Vagina (tissue), 2 donors: ENCODE results near the gene ECT2. TPM values are rescaled to one million over a fixed set of nuclear protein-coding genes. Genes with fewer than 3 reads are reported as not detected.

Experiments
- DNase-seq, 2 donors: peaks; one replicate each; pipeline ENCODE4 v3.0.0-alpha.2; 2017; ENCODE audit errors: extremely low spot score in 2 of 2
- H3K27ac ChIP-seq: fragments of 200-600 bp; sonication (generic); one replicate; pipeline ENCODE4 v1.5.1; 2019
- H3K27me3 ChIP-seq: fragments of 200-600 bp; sonication (generic); one replicate; pipeline ENCODE4 v1.5.1; 2019
- H3K36me3 ChIP-seq, 2 donors: fragments of 200-600 bp; sonication (generic); one replicate each; pipeline ENCODE4 v1.5.1; 2017 to 2019
- H3K4me1 ChIP-seq: fragments of 200-600 bp; sonication (generic); one replicate; pipeline ENCODE4 v1.5.1; 2019
- H3K4me3 ChIP-seq, 2 donors: fragments of 200-600 bp; sonication (generic); 1 replicate in 1 of 2; 2 replicates in 1 of 2; pipeline ENCODE4 v1.5.1; 2016 to 2019
- H3K9me3 ChIP-seq: fragments of 200-600 bp; sonication (generic); one replicate; pipeline ENCODE4 v1.5.1; 2019
- CTCF ChIP-seq, 3 experiments: fragments of 450-650 bp in 2 of 3; fragments of 200-600 bp in 1 of 3; sonication (generic) in 1 of 3; IDR thresholded peaks; one replicate each; pipeline ENCODE4 v1.5.1; 2017 to 2019; ENCODE audit warnings: antibody characterized with exemption in 3 of 3, mild to moderate bottlenecking in 2 of 3, moderate library complexity in 2 of 3
- POLR2A ChIP-seq, 2 donors: fragments of 450-650 bp; IDR thresholded peaks; one replicate each; pipeline ENCODE4 v1.6.1; 2017; ENCODE audit warnings: antibody characterized with exemption in 2 of 2, mild to moderate bottlenecking in 2 of 2, moderate library complexity in 2 of 2
- POLR2AphosphoS5 ChIP-seq, 2 donors: sonication (generic); formaldehyde crosslinking; IDR thresholded peaks; one replicate each; pipeline ENCODE4 v1.9.0; 2017; ENCODE audit warnings: antibody characterized with exemption in 2 of 2, mild to moderate bottlenecking in 2 of 2, low read depth in 1 of 2; ENCODE audit not compliant: insufficient read depth in 1 of 2
- intact Hi-C: fragments of 100-400 bp; cut with DNase I; formaldehyde crosslinking; loops from one replicate; pipeline ENCODE4 v1.15.1; 2023
- total RNA-seq: library from RNA; depleted of rRNA; stranded (reverse); fragments of >200 nt; gene quantifications from one replicate; pipeline ENCODE4 v1.2.3, GENCODE V29; 2016

The ECT2 gene
- total RNA-seq, 1 donor from 2014 or later = 6.4 TPM

GRCh38 chr3:172708921-172709773 is 41.4 kb upstream of the ECT2 start:
- H3K4me1 ChIP-seq = peaks cover 29% of the 10 kb centered on the region
- no peak for TF ChIP-seq CTCF (IDR thresholded peaks at IDR 0.05)
- no peak for TF ChIP-seq POLR2AphosphoS5 (IDR thresholded peaks at IDR 0.05; ENCODE audit: insufficient read depth in 1 of 2, low read depth in 1 of 2)
- no peak for TF ChIP-seq POLR2A (IDR thresholded peaks at IDR 0.05)
- intact Hi-C loops = no loop called here
- H3K36me3 ChIP-seq = no peaks in the 10 kb centered on the region
- no peak for DNase-seq
- peak overlapping the region; percentile 67 to 68 for H3K4me3 ChIP-seq
- no peaks in the 10 kb centered on the region for H3K27me3 ChIP-seq
- no peaks in the 10 kb centered on the region for H3K9me3 ChIP-seq
- H3K27ac ChIP-seq = no peak overlapping the region

GRCh38 chr3:172709774-172710663 is 40.5 kb upstream of the ECT2 start:
- Histone ChIP-seq H3K4me1 (peaks cover 29% of the 10 kb centered on the region), H3K9me3 (no peaks in the 10 kb centered on the region), H3K27me3 (no peaks in the 10 kb centered on the region), H3K36me3 (no peaks in the 10 kb centered on the region), H3K4me3 (peak overlapping the region; percentile 67 to 68), H3K27ac (peak overlapping the region; percentile 82)
- TF ChIP-seq POLR2A (IDR thresholded peaks at IDR 0.05) (no peak), POLR2AphosphoS5 (IDR thresholded peaks at IDR 0.05; ENCODE audit: insufficient read depth in 1 of 2, low read depth in 1 of 2) (no peak), CTCF (IDR thresholded peaks at IDR 0.05) (no peak)
- DNase-seq = peak in 1 of 2 donors; percentile 91
- intact Hi-C loops = no loop called here

- no peaks in the 10 kb centered on the region for H3K9me3 ChIP-seq
- H3K27me3 ChIP-seq = no peaks in the 10 kb centered on the region
- intact Hi-C loops = no loop called here
- TF ChIP-seq POLR2A (IDR thresholded peaks at IDR 0.05) (peak in 1 of 2 donors; percentile 33), POLR2AphosphoS5 (IDR thresholded peaks at IDR 0.05; ENCODE audit: insufficient read depth in 1 of 2, low read depth in 1 of 2) (peak; percentile 73 to 92), CTCF (IDR thresholded peaks at IDR 0.05) (peak; percentile 19 to 63 (median 57))
- peak within 1 kb of the TSS; percentile 82 for H3K27ac ChIP-seq
- peak in 1 of 2 donors; percentile 96 for DNase-seq
- no peaks in the 10 kb centered on the region for H3K36me3 ChIP-seq
- peaks cover 29% of the 10 kb centered on the region for H3K4me1 ChIP-seq
- peak within 1 kb of the TSS; percentile 67 to 68 for H3K4me3 ChIP-seq
Observed at GRCh38 chr3:172710664-172711453, 39.7 kb upstream of the ECT2 start, which contains the start of gene NCEH1. NCEH1 (minus strand) TSS chr3:172711067; CDS start chr3:172710984, 83 bp downstream.

GRCh38 chr3:172711454-172711795 is 39.1 kb upstream of the ECT2 start:
- H3K4me1 ChIP-seq = peaks cover 29% of the 10 kb centered on the region
- intact Hi-C loops = no loop called here
- no peaks in the 10 kb centered on the region for H3K27me3 ChIP-seq
- TF ChIP-seq POLR2A (IDR thresholded peaks at IDR 0.05) (no peak), CTCF (IDR thresholded peaks at IDR 0.05) (no peak)
- H3K36me3 ChIP-seq = no peaks in the 10 kb centered on the region
- peak overlapping the region; percentile 82 for H3K27ac ChIP-seq
- peak overlapping the region; percentile 67 to 68 for H3K4me3 ChIP-seq
- no peak for DNase-seq
- H3K9me3 ChIP-seq = no peaks in the 10 kb centered on the region
